HepG2 (cell line): ENCODE results near the gene PPAN. TPM values are rescaled to one million over a fixed set of nuclear protein-coding genes. Genes with fewer than 3 reads are reported as not detected.

Experiments
- ADNP ChIP-seq: sonication (generic); formaldehyde crosslinking; IDR thresholded peaks from 2 replicates; pipeline ENCODE4 v1.4.0; 2020; ENCODE audit warnings: missing genetic modification reagents
- ARHGAP35 ChIP-seq: sonication (generic); formaldehyde crosslinking; IDR thresholded peaks from 2 replicates; pipeline ENCODE4 v1.9.0; 2022; ENCODE audit warnings: mild to moderate bottlenecking, inconsistent platforms, moderate library complexity, missing genetic modification reagents, borderline replicate concordance
- HNF4G ChIP-seq, 2 experiments: sonication (generic) in 1 of 2; formaldehyde crosslinking in 1 of 2; IDR thresholded peaks; 2 replicates each; pipeline versions ENCODE4 v1.4.0 to v1.6.1; 2011 to 2020; ENCODE audit warnings: borderline replicate concordance in 2 of 2, low read depth in 2 of 2, mild to moderate bottlenecking in 2 of 2, low read length in 1 of 2, missing genetic modification reagents in 1 of 2, moderate library complexity in 1 of 2
- KLF12 ChIP-seq: sonication (generic); formaldehyde crosslinking; IDR thresholded peaks from 2 replicates; pipeline ENCODE4 v1.4.0; 2020; ENCODE audit warnings: missing genetic modification reagents, borderline replicate concordance
- RBM39 ChIP-seq: fragments of 200-400 bp; formaldehyde crosslinking; IDR thresholded peaks from one replicate; pipeline ENCODE4 v1.6.1; 2018; ENCODE audit warnings: antibody characterized with exemption, mild to moderate bottlenecking, low read depth, low read length; ENCODE audit not compliant: poor library complexity, severe bottlenecking
- REPIN1 ChIP-seq: sonication (generic); formaldehyde crosslinking; IDR thresholded peaks from 2 replicates; pipeline ENCODE4 v1.8.0; 2022; ENCODE audit warnings: missing genetic modification reagents, low read depth, mild to moderate bottlenecking, borderline replicate concordance
- ZNF333 ChIP-seq: sonication (generic); formaldehyde crosslinking; IDR thresholded peaks from 2 replicates; pipeline ENCODE4 v1.4.0; 2020; ENCODE audit warnings: mild to moderate bottlenecking, missing genetic modification reagents, borderline replicate concordance
- ZNF670 ChIP-seq: sonication (generic); formaldehyde crosslinking; IDR thresholded peaks from 2 replicates; pipeline ENCODE4 v1.8.0; 2022; ENCODE audit warnings: mild to moderate bottlenecking, missing genetic modification reagents, borderline replicate concordance
- polyA plus RNA-seq, 8 experiments: library from polyadenylated mRNA; depleted of rRNA in 3 of 8; stranded (reverse) in 7 of 8; unstranded in 1 of 8; fragments of >200 nt; fragmentation: Illumina TruSeq in 4 of 8; extraction: Trizol in 4 of 8; gene quantifications; 2 replicates each; pipeline versions ENCODE4 v1.2.1 to v1.2.3, GENCODE V29; 2011 to 2016; ENCODE audit warnings: low read depth in 4 of 8, missing spikeins in 1 of 8, mixed read lengths in 1 of 8; ENCODE audit not compliant: insufficient read depth in 1 of 8
- total RNA-seq, 5 experiments: library from RNA; depleted of rRNA; stranded (reverse); fragments of >200 nt; fragmentation: Illumina TruSeq; extraction: Trizol; gene quantifications; 2 replicates each; pipeline ENCODE4 v1.2.3, GENCODE V29; 2016; ENCODE audit warnings: low read depth in 1 of 5
- TF ChIP-seq, protein P1 (sequence below): sonication (generic); formaldehyde crosslinking; IDR thresholded peaks from 2 replicates; pipeline ENCODE4 v1.9.0; 2021; ENCODE audit warnings: mild to moderate bottlenecking, missing genetic modification reagents
- TF ChIP-seq, protein P2 (sequence below): sonication (generic); formaldehyde crosslinking; IDR thresholded peaks from 2 replicates; pipeline ENCODE4 v1.9.0; 2021; ENCODE audit warnings: missing genetic modification reagents, borderline replicate concordance
- TF ChIP-seq, protein P3 (sequence below): IDR thresholded peaks from 2 replicates; pipeline ENCODE4 v1.6.1; 2016; ENCODE audit warnings: missing compliant biosample characterization, missing genetic modification reagents, borderline replicate concordance
- TF ChIP-seq, protein P4 (sequence below): sonication (generic); formaldehyde crosslinking; IDR thresholded peaks from 2 replicates; pipeline ENCODE4 v1.5.1; 2020; ENCODE audit warnings: missing genetic modification reagents, mild to moderate bottlenecking, borderline replicate concordance

PPAN gene
- total and polyA plus RNA-seq, 2 of the 13 experiments (the other 11 are each of a cell fraction or from before 2014, with no cell fraction given) = 36.2 to 41.9 TPM

DNA sequence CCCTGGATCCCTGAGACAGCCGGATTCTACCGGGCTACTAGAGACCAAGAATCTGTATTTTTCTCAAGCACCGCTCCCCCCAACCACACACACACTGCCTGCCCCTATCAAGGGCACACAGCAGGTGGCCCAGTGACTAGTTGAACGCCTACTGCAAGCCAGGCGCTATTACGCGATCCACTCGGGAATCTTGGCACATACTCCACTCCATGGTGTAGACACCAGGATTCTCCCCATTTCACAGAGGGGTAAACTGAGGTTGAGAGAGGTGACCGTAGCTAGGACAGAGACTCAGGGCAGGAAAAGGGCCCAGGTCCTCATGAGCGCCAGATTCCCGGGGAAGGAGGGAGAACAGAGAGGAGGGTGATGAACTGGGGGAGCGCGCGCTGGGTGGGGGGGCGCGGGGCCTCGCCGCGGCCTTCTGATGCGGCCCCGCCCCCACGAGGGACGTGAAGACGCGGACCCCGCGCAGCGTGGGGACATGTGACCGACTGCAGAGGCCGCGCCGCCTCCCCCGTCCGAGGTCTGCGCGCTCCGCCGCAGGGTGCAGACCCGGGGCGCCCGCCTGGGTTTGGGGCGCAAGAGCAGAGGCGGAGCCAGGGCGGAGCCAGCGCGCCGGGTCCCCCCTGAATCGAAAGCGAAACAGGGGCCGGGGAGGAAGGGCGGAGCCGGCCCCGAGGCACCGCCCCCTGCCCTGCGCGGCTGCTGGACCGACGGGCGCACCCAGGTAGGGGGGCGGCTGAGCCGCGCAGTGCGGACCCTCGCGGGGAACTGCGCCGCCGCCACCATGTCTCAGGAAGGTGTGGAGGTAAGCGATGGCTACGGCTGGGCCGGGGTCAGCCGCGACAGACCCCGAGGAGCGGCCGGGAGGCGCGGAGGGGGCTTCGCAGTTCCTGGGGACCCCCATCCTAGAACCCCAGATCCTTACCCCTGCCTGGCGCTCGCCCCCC, 20.2 kb upstream of the PPAN start, which contains the start of gene SHFL (continued):
- TF ChIP-seq, protein P1, sequence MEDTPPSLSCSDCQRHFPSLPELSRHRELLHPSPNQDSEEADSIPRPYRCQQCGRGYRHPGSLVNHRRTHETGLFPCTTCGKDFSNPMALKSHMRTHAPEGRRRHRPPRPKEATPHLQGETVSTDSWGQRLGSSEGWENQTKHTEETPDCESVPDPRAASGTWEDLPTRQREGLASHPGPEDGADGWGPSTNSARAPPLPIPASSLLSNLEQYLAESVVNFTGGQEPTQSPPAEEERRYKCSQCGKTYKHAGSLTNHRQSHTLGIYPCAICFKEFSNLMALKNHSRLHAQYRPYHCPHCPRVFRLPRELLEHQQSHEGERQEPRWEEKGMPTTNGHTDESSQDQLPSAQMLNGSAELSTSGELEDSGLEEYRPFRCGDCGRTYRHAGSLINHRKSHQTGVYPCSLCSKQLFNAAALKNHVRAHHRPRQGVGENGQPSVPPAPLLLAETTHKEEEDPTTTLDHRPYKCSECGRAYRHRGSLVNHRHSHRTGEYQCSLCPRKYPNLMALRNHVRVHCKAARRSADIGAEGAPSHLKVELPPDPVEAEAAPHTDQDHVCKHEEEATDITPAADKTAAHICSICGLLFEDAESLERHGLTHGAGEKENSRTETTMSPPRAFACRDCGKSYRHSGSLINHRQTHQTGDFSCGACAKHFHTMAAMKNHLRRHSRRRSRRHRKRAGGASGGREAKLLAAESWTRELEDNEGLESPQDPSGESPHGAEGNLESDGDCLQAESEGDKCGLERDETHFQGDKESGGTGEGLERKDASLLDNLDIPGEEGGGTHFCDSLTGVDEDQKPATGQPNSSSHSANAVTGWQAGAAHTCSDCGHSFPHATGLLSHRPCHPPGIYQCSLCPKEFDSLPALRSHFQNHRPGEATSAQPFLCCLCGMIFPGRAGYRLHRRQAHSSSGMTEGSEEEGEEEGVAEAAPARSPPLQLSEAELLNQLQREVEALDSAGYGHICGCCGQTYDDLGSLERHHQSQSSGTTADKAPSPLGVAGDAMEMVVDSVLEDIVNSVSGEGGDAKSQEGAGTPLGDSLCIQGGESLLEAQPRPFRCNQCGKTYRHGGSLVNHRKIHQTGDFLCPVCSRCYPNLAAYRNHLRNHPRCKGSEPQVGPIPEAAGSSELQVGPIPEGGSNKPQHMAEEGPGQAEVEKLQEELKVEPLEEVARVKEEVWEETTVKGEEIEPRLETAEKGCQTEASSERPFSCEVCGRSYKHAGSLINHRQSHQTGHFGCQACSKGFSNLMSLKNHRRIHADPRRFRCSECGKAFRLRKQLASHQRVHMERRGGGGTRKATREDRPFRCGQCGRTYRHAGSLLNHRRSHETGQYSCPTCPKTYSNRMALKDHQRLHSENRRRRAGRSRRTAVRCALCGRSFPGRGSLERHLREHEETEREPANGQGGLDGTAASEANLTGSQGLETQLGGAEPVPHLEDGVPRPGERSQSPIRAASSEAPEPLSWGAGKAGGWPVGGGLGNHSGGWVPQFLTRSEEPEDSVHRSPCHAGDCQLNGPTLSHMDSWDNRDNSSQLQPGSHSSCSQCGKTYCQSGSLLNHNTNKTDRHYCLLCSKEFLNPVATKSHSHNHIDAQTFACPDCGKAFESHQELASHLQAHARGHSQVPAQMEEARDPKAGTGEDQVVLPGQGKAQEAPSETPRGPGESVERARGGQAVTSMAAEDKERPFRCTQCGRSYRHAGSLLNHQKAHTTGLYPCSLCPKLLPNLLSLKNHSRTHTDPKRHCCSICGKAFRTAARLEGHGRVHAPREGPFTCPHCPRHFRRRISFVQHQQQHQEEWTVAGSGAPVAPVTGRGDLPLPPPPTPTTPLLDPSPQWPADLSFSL (CRISPR knock-in tag) = 0 out of 2 replicates have a peak, but pooled peaks have one; percentile 44
- TF ChIP-seq, protein P2, sequence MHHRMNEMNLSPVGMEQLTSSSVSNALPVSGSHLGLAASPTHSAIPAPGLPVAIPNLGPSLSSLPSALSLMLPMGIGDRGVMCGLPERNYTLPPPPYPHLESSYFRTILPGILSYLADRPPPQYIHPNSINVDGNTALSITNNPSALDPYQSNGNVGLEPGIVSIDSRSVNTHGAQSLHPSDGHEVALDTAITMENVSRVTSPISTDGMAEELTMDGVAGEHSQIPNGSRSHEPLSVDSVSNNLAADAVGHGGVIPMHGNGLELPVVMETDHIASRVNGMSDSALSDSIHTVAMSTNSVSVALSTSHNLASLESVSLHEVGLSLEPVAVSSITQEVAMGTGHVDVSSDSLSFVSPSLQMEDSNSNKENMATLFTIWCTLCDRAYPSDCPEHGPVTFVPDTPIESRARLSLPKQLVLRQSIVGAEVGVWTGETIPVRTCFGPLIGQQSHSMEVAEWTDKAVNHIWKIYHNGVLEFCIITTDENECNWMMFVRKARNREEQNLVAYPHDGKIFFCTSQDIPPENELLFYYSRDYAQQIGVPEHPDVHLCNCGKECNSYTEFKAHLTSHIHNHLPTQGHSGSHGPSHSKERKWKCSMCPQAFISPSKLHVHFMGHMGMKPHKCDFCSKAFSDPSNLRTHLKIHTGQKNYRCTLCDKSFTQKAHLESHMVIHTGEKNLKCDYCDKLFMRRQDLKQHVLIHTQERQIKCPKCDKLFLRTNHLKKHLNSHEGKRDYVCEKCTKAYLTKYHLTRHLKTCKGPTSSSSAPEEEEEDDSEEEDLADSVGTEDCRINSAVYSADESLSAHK (CRISPR knock-in tag) = no peak
- TF ChIP-seq KLF12 (CRISPR knock-in tag) (0 out of 2 replicates have a peak, but pooled peaks have one; percentile 39), RBM39 (peak; percentile 51), ADNP (CRISPR knock-in tag) (peak; percentile 92; the same call in 1 of the 2 replicates), ZNF670 (CRISPR knock-in tag) (peak; percentile 10; the same call in 1 of the 2 replicates), ARHGAP35 (CRISPR knock-in tag) (no peak), REPIN1 (0 out of 2 replicates have a peak, but pooled peaks have one; percentile 17), HNF4G (IDR thresholded peaks at IDR 0.05; ENCODE audit: borderline replicate concordance, low read depth, low read length) (no peak), HNF4G (CRISPR knock-in tag; IDR thresholded peaks at IDR 0.05; ENCODE audit: borderline replicate concordance, low read depth) (0 out of 2 replicates have a peak, but pooled peaks have one; percentile 50), ZNF333 (CRISPR knock-in tag) (no peak; the same call in 1 of the 2 replicates)
- TF ChIP-seq, protein P3, sequence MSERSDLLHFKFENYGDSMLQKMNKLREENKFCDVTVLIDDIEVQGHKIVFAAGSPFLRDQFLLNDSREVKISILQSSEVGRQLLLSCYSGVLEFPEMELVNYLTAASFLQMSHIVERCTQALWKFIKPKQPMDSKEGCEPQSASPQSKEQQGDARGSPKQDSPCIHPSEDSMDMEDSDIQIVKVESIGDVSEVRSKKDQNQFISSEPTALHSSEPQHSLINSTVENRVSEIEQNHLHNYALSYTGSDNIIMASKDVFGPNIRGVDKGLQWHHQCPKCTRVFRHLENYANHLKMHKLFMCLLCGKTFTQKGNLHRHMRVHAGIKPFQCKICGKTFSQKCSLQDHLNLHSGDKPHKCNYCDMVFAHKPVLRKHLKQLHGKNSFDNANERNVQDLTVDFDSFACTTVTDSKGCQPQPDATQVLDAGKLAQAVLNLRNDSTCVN (CRISPR knock-in tag) = 0 out of 2 replicates have a peak, but pooled peaks have one; percentile 24
- TF ChIP-seq, protein P4, sequence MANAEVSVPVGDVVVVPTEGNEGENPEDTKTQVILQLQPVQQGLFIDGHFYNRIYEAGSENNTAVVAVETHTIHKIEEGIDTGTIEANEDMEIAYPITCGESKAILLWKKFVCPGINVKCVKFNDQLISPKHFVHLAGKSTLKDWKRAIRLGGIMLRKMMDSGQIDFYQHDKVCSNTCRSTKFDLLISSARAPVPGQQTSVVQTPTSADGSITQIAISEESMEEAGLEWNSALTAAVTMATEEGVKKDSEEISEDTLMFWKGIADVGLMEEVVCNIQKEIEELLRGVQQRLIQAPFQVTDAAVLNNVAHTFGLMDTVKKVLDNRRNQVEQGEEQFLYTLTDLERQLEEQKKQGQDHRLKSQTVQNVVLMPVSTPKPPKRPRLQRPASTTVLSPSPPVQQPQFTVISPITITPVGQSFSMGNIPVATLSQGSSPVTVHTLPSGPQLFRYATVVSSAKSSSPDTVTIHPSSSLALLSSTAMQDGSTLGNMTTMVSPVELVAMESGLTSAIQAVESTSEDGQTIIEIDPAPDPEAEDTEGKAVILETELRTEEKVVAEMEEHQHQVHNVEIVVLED (CRISPR knock-in tag) = peak; percentile 53; the same call in 1 of the 2 replicates
